IMR-90 (cell line): ENCODE results near the gene TBCD. TPM values are rescaled to one million over a fixed set of nuclear protein-coding genes. Genes with fewer than 3 reads are reported as not detected.

ENCODE experiments used
- ATAC-seq: fragments of 200-7000 bp; cut with Tn5 transposase; 2 replicates; pipeline ENCODE4 v1.9.1; 2020; ENCODE audit warnings: low read depth, mild to moderate bottlenecking, moderate library complexity
- BruUV-seq: library from RNA; stranded (reverse); fragments of 400-500 nt; replicated peaks from 2 replicates; lab custom pipeline; 2021; lab: Mats Ljungman, UMichigan
- CTCF ChIA-PET: fragments of 300-600 bp; formaldehyde crosslinking; extraction: SDS; loops from one replicate; lab custom pipeline; 2021; ENCODE audit warnings: antibody characterized with exemption; lab: Yijun Ruan, JAX
- POLR2A ChIA-PET: fragments of 300-600 bp; sonication (Branson Sonifier 250); formaldehyde crosslinking; loops from one replicate; lab custom pipeline; 2022; ENCODE audit warnings: antibody characterized with exemption; ENCODE audit not compliant: unreplicated experiment; lab: Charles Lee
- DNase-seq: peaks from one replicate; pipeline ENCODE4 v3.0.0; 2013
- H2AFZ ChIP-seq: replicated peaks from 2 replicates; pipeline ENCODE3; 2013; ENCODE audit warnings: low read length, mild to moderate bottlenecking; ENCODE audit not compliant: poor library complexity
- H2AK5ac ChIP-seq: 2 replicates; pipeline ENCODE4 v1.6.1; 2013; ENCODE audit warnings: low read depth, low read length, inconsistent platforms
- H2AK9ac ChIP-seq: replicated peaks from 2 replicates; pipeline ENCODE3; 2013; ENCODE audit warnings: mild to moderate bottlenecking, low read depth, low read length, moderate library complexity; ENCODE audit not compliant: poor library complexity
- H2BK120ac ChIP-seq: 2 replicates; pipeline ENCODE4 v1.6.1; 2013; ENCODE audit warnings: low read depth, low read length, inconsistent platforms
- H2BK15ac ChIP-seq: 3 replicates; pipeline ENCODE4 v1.6.1; 2013; ENCODE audit warnings: low read depth, low read length, inconsistent platforms
- H2BK20ac ChIP-seq: 2 replicates; pipeline ENCODE4 v1.6.1; 2013; ENCODE audit warnings: low read depth, mild to moderate bottlenecking, inconsistent platforms, low read length, moderate library complexity
- H2BK5ac ChIP-seq: 2 replicates; pipeline ENCODE4 v1.6.1; 2013; ENCODE audit warnings: mild to moderate bottlenecking, low read depth, low read length, inconsistent platforms; ENCODE audit not compliant: poor library complexity, severe bottlenecking
- H3K14ac ChIP-seq: replicated peaks from 2 replicates; pipeline ENCODE4 v1.6.1; 2013; ENCODE audit warnings: low read depth, low read length, inconsistent platforms
- H3K18ac ChIP-seq: 2 replicates; pipeline ENCODE4 v1.6.1; 2013; ENCODE audit warnings: low read depth, low read length, control low read depth
- H3K23ac ChIP-seq: 2 replicates; pipeline ENCODE4 v1.6.1; 2013; ENCODE audit warnings: low read depth, low read length, inconsistent platforms
- H3K27ac ChIP-seq: 2 replicates; pipeline ENCODE4 v1.5.1; 2013; ENCODE audit warnings: mild to moderate bottlenecking, control low read depth, low read length; ENCODE audit not compliant: insufficient read depth
- H3K27me3 ChIP-seq: 2 replicates; pipeline ENCODE4 v1.6.1; 2013; ENCODE audit warnings: low read length; ENCODE audit not compliant: control insufficient read depth, insufficient read depth
- H3K36me3 ChIP-seq: 2 replicates; pipeline ENCODE4 v1.6.1; 2013; ENCODE audit warnings: low read length, mixed read lengths; ENCODE audit not compliant: control insufficient read depth, insufficient read depth
- H3K4ac ChIP-seq: 2 replicates; pipeline ENCODE4 v1.6.1; 2013; ENCODE audit warnings: low read depth, low read length, inconsistent platforms
- H3K4me1 ChIP-seq: 2 replicates; pipeline ENCODE4 v1.6.1; 2013; ENCODE audit warnings: low read length, mixed read lengths; ENCODE audit not compliant: control insufficient read depth, insufficient read depth
- H3K4me2 ChIP-seq: 2 replicates; pipeline ENCODE4 v1.6.1; 2013; ENCODE audit warnings: low read depth, mild to moderate bottlenecking, control low read depth, low read length, moderate library complexity
- H3K4me3 ChIP-seq: 2 replicates; pipeline ENCODE4 v1.5.1; 2013; ENCODE audit warnings: low read depth, mild to moderate bottlenecking, control low read depth, low read length, moderate library complexity; ENCODE audit not compliant: insufficient read depth
- H3K56ac ChIP-seq: 2 replicates; pipeline ENCODE4 v1.6.1; 2013; ENCODE audit warnings: low read length, inconsistent platforms; ENCODE audit not compliant: insufficient read depth; ENCODE audit errors: extremely low read depth
- H3K79me1 ChIP-seq, 2 experiments: 2 replicates each; pipeline ENCODE4 v1.6.1; 2013; ENCODE audit warnings: low read length in 2 of 2, inconsistent platforms in 1 of 2, low read depth in 1 of 2
- H3K9ac ChIP-seq: 2 replicates; pipeline ENCODE4 v1.6.1; 2013; ENCODE audit warnings: low read depth, low read length, control low read depth
- H3K9me1 ChIP-seq: 2 replicates; pipeline ENCODE4 v1.6.1; 2013; ENCODE audit warnings: low read length, inconsistent platforms; ENCODE audit not compliant: insufficient read depth
- H3K9me3 ChIP-seq: 2 replicates; pipeline ENCODE4 v1.6.1; 2013; ENCODE audit warnings: low read length; ENCODE audit not compliant: control insufficient read depth, insufficient read depth
- H4K20me1 ChIP-seq: 2 replicates; pipeline ENCODE4 v1.6.1; 2013; ENCODE audit warnings: low read length, inconsistent platforms; ENCODE audit not compliant: insufficient read depth
- H4K5ac ChIP-seq: 2 replicates; pipeline ENCODE4 v1.6.1; 2013; ENCODE audit warnings: mild to moderate bottlenecking, low read depth, low read length, control low read depth
- H4K8ac ChIP-seq, 2 experiments: 2 replicates each; pipeline ENCODE4 v1.6.1; 2013; ENCODE audit warnings: low read depth in 2 of 2, low read length in 2 of 2, control low read depth in 1 of 2, inconsistent platforms in 1 of 2
- H4K91ac ChIP-seq: 2 replicates; pipeline ENCODE4 v1.6.1; 2013; ENCODE audit warnings: low read depth, low read length, inconsistent platforms; ENCODE audit not compliant: insufficient read depth
- CEBPB ChIP-seq: IDR thresholded peaks from 2 replicates; pipeline ENCODE4 v1.6.1; 2012; ENCODE audit warnings: low read depth, low read length, improper control_type of control experiment
- MAZ ChIP-seq: IDR thresholded peaks from 2 replicates; pipeline ENCODE4 v1.6.1; 2012; ENCODE audit warnings: low read depth, mild to moderate bottlenecking, low read length, improper control_type of control experiment, moderate library complexity, borderline replicate concordance
- RAD21 ChIP-seq: IDR thresholded peaks from 2 replicates; pipeline ENCODE4 v1.6.1; 2012; ENCODE audit warnings: low read length, improper control_type of control experiment
- RCOR1 ChIP-seq: IDR thresholded peaks from 2 replicates; pipeline ENCODE4 v1.6.1; 2012; ENCODE audit warnings: mild to moderate bottlenecking, low read length, improper control_type of control experiment; ENCODE audit not compliant: insufficient replicate concordance
- RFX5 ChIP-seq: IDR thresholded peaks from 2 replicates; pipeline ENCODE4 v1.8.0; 2012; ENCODE audit warnings: low read depth, mild to moderate bottlenecking, low read length, moderate library complexity
- SMC3 ChIP-seq: fragments of 150-350 bp; IDR thresholded peaks from 2 replicates; pipeline ENCODE4 v1.6.1; 2016; ENCODE audit warnings: low read depth, mild to moderate bottlenecking, antibody characterized with exemption, low read length, moderate library complexity
- WGBS, 2 experiments: methylation state at CpG; one replicate each; pipeline versions ENCODE4 v1.1.5 to v1.1.7; 2013; ENCODE audit warnings: missing lambda C conversion rate in 2 of 2; ENCODE audit not compliant: insufficient read length in 1 of 2; ENCODE audit errors: extremely low coverage in 2 of 2; 5-methylcytosine and 5-hydroxymethylcytosine counted together
- dilution Hi-C: fragments of 300-500 bp; cut with HindIII; formaldehyde crosslinking; loops from one replicate; pipeline ENCODE4 v1.14.3; 2018; ENCODE audit warnings: low sequenced_read_pairs; ENCODE audit not compliant: unreplicated experiment
- in situ Hi-C: fragments of 300-500 bp; cut with MboI; formaldehyde crosslinking; loops from 3 replicates; pipeline ENCODE4 v1.14.3; 2019; ENCODE audit warnings: low sequenced_read_pairs, inconsistent platforms, mixed read lengths
- intact Hi-C: fragments of 100-400 bp; cut with micrococcal nuclease; formaldehyde crosslinking; loops from 2 replicates; pipeline ENCODE4 v1.10.0; 2022
- polyA plus RNA-seq, 3 experiments: library from polyadenylated mRNA; depleted of rRNA; stranded (reverse); fragments of >200 nt; gene quantifications; 2 replicates each; pipeline ENCODE4 v1.2.3, GENCODE V29; 2012; ENCODE audit warnings: low replicate concordance in 1 of 3
- total RNA-seq: library from RNA; depleted of rRNA; stranded (reverse); fragments of >200 nt; gene quantifications from 2 replicates; pipeline ENCODE4 v1.2.3, GENCODE V29; 2012
- TF ChIP-seq, protein P1 (sequence below): conservative IDR thresholded peaks from 2 replicates; pipeline ENCODE4 v1.5.1; 2012; ENCODE audit warnings: mild to moderate bottlenecking, low read depth, low read length, improper control_type of control experiment

Gene TBCD
- total and polyA plus RNA-seq, 2 of the 4 experiments (the other 2 are of a cell fraction), result 21.9 to 54.5 TPM

DNA sequence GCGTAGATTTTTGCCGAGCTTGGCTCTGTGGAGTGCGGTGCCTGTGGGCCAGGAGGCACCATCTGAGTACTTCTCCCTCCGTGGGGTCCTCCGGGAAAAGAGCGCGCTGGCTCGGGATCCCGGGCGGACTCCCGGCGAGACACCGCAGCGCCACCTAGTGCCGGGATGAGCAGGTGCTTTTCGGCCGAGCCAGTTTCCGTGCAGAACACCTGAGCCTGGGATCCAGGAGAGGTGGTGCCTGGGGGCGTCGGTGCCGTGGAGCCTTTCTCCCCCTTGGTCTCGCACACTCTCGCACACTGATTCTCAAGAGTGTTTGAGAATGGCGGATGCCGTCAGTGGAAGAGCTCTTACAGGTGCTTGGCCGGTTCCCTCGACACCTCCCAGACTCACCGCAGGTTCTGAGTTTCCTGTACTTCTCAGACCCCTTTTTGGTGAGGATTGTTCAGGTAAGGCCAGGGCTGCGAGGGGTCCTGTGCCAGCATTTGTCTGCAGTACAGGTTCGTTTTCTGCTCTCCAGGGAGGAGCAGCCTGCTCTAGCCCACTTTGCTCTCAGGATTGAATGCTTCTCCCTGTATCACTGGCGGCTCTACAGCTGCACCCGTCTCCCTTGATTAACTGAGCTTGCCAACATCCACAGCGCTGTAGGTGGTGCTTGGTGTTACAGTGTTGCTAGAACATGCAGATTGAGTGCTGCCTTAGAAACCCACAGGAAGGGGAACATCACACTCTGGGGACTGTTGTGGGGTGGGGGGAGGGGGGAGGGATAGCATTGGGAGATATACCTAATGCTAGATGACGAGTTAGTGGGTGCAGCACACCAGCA is 23.3 kb downstream of the TBCD start:
- H2AFZ ChIP-seq, result peak overlapping the region; percentile 78
- peaks cover 19% of the 10 kb centered on the region for H4K20me1 ChIP-seq
- CTCF ChIA-PET, result no interaction called here
- H2BK15ac ChIP-seq, result no peak overlapping the region
- H4K91ac ChIP-seq, result no peak overlapping the region
- H2BK120ac ChIP-seq, result no peak overlapping the region
- no peak overlapping the region for H3K4me3 ChIP-seq
- intact Hi-C loops (no loop called here), dilution Hi-C loops (no loop called here), in situ Hi-C loops (loop anchor here (10.0 kb wide), 1 partner anchor 420 kb away; the partner anchor contains the start of gene TEX19)
- no peak overlapping the region for H3K56ac ChIP-seq
- BruUV-seq, result no TSS peak
- H3K14ac ChIP-seq, result no peak overlapping the region
- H3K4me1 ChIP-seq, result peaks cover 5% of the 10 kb centered on the region
- H3K4ac ChIP-seq, result no peak overlapping the region
- H2BK5ac ChIP-seq, result no peak overlapping the region
- no peak overlapping the region for H3K23ac ChIP-seq
- H3K9ac ChIP-seq, result no peak overlapping the region
- TF ChIP-seq, protein P1, sequence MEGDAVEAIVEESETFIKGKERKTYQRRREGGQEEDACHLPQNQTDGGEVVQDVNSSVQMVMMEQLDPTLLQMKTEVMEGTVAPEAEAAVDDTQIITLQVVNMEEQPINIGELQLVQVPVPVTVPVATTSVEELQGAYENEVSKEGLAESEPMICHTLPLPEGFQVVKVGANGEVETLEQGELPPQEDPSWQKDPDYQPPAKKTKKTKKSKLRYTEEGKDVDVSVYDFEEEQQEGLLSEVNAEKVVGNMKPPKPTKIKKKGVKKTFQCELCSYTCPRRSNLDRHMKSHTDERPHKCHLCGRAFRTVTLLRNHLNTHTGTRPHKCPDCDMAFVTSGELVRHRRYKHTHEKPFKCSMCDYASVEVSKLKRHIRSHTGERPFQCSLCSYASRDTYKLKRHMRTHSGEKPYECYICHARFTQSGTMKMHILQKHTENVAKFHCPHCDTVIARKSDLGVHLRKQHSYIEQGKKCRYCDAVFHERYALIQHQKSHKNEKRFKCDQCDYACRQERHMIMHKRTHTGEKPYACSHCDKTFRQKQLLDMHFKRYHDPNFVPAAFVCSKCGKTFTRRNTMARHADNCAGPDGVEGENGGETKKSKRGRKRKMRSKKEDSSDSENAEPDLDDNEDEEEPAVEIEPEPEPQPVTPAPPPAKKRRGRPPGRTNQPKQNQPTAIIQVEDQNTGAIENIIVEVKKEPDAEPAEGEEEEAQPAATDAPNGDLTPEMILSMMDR, result peak; percentile 59
- TF ChIP-seq CEBPB (no peak), SMC3 (0 out of 2 replicates have a peak, but pooled peaks have one; percentile 19), RCOR1 (no peak), MAZ (no peak), RFX5 (no peak), RAD21 (peak; percentile 43)
- H3K18ac ChIP-seq, result no peak overlapping the region
- DNase-seq (no peak), ATAC-seq (peak; percentile 49)
- H3K4me2 ChIP-seq, result no peak overlapping the region
- H4K8ac ChIP-seq, result no peak overlapping the region
- no peak overlapping the region for H3K27ac ChIP-seq
- H3K27me3 ChIP-seq, result no peaks in the 10 kb centered on the region
- no peak overlapping the region for H2BK20ac ChIP-seq
- peaks cover 10% of the 10 kb centered on the region for H3K36me3 ChIP-seq
- H2AK9ac ChIP-seq, result peak overlapping the region; percentile 67
- POLR2A ChIA-PET, result no interaction called here
- no peak overlapping the region for H2AK5ac ChIP-seq
- 35% methylated on average over 21 of the region's 34 CpGs; no CpG with 5 or more reads in 1 of the 2 experiments for WGBS, 2 experiments
- H3K9me1 ChIP-seq, result peaks cover 3% of the 10 kb centered on the region
- no peak overlapping the region for H4K5ac ChIP-seq
- no peaks in the 10 kb centered on the region for H3K9me3 ChIP-seq
- H3K79me1 ChIP-seq, result peaks cover 3 to 39% of the 10 kb centered on the region in 2 experiments; a peak in 3 of 4 replicates
